HG02571 (cell line): Measurements from ENCODE around the gene TMEM114.

Source experiments
- ATAC-seq: cut with Tn5 transposase; IDR thresholded peaks from one replicate; pipeline ENCODE4 v1.9.1; 2021; ENCODE audit warnings: mild to moderate bottlenecking, moderate library complexity; ENCODE audit not compliant: unreplicated experiment

Gene TMEM114

DNA sequence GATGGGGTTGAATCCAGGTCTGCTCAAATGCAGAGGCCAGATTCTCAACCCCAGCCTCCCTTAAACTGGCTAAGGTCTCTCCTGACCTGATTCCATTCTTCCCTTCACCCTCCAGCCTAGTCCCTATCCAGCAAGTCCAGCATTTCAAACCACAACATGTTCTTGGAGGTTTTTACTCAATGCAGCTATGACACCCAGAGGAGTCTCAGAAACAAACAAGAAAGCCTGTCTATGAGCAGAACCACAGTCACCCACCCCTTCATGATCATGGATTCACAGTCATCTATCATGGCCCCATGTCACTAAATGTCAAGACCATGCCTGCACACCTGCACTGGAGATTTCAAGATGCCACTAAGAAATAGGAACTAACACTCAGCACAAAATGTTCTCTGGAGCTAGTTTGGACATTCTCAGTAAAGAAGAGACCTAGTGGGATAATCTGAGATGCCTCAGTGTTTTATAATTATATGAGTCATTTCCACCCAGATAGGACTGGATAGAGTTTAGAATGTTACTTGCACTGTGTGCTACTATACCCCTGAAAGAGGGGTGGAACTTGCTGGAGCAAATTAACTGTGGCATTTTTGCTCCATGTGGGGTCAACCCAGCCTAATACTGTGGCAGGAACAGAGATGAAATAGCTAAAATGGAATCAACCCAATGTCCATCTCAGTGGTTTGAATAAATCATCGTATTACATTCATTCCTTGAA, 21.7 kb upstream of the TMEM114 start:
- ATAC-seq = no peak

GRCh38 chr16:8611122-8611521, 20.8 kb upstream of the TMEM114 start:
- no peak for ATAC-seq

- ATAC-seq = no peak
Observed at GRCh38 chr16:8607214-8607613, 16.9 kb upstream of the TMEM114 start.

DNA sequence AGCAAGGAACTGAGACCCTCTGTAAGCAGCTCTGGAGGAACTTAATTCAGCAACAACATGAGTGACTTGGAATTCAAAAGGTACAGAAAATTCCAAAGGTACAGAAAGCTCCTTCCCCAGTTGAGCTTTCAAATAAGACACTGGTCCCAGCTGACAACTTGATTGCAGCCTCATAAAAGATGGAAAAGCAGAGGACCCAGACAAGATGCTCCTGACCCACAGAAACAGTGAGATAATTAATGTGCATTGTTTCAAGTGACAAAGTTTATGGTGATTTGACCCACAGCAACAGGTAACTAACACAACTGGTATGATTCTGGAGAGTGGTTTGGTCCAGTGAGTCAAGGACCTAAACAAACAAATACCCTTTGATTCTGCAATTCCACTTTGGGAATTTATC, 15.2 kb upstream of the TMEM114 start:
- no peak for ATAC-seq

GRCh38 chr16:8600144-8600775, 9.9 kb upstream of the TMEM114 start:
- no peak for ATAC-seq

- no peak for ATAC-seq
Observed at GRCh38 chr16:8596581-8596980, 6.3 kb upstream of the TMEM114 start.

- ATAC-seq = no peak
Observed at GRCh38 chr16:8595783-8596182, 5.5 kb upstream of the TMEM114 start.

DNA sequence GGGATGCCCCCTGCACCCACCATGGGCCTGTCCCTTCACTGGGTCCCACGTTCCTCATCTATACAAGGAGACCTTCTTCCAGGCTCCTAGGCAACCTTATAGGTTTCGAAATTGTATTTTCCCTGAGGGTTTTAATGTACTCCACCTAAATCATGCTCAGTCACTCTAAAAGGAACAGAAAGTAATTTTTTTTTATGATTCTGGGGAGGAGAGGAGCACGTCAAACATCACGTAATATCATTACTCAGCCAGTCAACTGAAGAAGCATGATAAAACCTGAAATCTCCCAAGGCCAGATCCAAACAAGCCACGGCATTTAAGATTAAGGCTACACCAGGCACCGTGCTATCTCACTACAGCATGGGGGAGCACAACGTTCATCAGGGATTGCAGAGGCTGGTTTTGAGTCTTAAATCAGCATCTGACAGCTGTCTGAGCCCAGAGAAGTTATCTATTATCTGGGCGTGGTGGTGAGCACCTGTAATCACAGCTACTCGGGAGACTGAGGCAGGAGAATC, 3.9 kb upstream of the TMEM114 start:
- no peak for ATAC-seq

DNA sequence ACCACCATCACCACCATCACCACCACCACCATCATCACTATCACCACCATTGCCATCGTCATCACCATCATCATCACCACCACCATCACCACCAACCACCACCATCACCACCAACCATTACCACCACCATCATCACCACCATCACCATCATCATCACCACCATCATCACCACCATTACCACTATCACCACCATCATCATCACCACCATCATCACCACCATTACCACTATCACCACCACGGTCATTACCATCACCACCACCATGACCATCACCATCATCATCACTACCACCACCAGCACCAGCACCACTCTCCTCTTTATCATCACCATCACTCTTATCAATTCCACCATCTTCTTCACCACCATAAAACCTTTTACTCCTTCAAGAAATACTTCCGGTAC, 1.1 kb upstream of the TMEM114 start:
- no peak for ATAC-seq

GRCh38 chr16:8590811-8591210, 500 bp upstream of the TMEM114 start:
- no peak for ATAC-seq

GRCh38 chr16:8589057-8589899, 1.0 kb downstream of the TMEM114 start:
- no peak for ATAC-seq

DNA sequence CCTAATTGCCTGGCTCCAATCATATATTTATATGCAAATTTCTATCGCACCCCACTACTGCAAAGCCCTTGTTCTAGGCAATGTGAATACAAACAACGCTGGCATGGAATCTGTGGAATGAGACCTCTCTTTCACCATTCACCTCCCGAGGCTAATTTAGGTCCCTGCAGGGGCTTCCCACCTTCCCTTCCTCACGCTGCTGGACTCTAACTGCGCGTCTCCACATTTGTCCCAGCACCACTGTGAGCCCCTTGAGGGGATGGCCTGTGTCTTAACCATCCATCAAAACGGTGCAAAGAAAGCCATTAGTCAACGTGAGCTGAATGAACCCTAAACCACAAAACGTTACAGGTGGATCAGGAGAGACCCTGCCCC, 1.6 kb downstream of the TMEM114 start:
- no peak for ATAC-seq

DNA sequence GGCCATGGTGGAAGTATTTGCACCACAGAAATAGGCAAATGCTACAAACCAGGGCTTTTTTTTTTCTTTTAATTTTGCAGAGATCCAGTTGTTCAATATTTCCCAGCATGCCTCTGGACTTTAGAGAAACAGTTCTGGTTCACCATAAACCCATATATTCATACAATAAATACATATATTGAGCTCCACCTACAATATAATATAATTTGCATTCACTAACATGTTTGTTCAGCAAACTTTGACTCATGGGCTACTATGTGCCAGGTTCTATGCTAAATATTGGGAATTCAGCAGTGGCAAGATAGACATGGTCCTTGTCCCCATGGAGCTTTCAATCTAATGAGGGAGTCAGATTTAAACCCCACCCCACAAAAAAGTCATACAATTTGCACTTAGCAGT, 3.2 kb downstream of the TMEM114 start:
- ATAC-seq = no peak

DNA sequence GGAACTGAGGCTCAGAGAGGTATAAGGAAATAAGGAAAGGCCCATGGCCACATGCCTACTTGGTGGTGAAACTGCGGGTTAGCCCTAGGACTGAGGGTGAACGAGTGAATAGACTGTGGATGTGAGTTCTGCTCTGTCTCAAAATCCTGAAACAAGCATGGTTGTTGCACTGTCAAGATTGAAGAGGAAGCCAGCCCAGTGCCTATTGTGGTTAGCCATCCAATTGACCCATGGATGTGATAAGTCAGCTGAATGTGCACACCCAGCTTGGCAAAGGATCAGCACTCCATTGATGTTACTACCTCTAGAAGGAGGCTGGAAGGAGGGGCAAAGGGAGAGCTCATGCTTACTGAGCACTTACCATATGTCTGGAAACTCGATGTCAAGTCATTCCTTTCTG, 4.5 kb downstream of the TMEM114 start:
- ATAC-seq = no peak

DNA sequence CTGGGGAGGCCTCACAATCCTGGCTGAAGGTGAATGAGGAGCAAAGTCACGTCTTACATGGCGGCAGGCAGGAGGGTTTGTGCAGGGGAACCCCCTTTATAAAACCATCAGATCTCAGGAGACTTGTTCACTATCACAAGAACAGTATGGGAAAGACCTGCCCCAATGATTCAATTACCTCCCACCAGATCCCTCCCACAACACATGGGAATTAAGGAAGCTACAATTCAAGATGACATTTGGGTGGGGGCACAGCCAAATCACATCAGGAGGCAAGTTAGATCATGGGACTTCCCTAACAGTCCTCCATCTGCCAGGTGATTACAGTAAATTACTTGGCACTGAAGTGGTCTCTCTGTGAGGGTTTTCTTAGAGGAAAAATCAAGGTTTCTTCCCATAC, 5.3 kb downstream of the TMEM114 start:
- no peak for ATAC-seq

DNA sequence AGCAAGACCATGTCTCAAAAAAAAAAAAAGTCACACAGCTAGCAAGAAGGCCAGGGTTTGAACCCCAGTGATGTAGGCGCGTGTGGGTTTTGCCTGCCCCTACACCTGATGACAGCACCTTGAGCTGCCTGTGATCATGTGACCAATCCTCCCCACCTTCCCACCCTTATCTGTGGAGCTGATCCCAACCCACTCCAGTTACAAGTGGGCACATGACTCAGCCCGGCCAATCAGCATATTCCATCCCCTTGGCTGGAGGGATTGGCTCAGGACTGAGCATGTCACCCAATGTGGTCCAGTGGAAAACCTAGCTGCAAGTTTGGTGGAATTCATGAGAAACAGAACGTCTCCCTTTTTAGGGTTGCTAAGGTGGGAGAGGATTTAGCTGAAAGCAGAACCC, 6.6 kb downstream of the TMEM114 start:
- no peak for ATAC-seq

GRCh38 chr16:8583199-8583598, 7.1 kb downstream of the TMEM114 start:
- no peak for ATAC-seq

DNA sequence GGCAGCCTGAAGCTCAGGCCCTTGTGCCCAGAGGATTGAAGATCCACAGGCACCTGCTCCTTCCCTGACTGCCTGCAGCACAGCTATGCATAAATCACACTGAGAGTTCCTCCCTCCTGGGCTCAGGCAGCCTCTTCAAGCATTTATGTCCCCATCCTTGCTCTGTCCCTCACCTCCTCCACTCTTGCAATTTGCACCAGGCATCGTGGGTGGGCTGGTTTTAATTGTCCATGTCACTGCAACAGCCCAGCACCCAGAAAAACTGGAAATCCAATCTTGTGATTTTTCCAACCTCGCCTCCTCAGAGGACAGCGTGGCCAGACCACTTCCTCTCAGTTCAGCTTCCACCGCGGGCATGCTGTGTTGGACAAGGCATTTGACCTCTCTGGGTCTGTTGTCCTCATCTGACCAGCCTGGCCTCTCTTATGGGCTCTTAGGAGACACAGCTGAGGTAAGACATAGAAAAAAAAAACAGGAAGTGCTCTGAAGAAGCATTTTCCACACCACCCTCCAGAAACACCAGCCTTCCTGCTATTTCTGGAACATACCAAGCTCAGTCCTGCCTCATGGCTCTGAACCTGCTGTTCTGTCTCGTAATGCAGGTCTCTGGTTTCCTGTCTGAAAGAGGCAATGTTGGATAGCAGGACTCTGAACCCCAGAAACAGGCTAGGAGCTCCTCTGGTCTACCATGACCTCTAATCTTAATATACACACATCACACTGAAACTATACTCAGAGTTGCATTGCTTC, 8.3 kb downstream of the TMEM114 start:
- ATAC-seq = no peak

GRCh38 chr16:8579559-8579958, 10.8 kb downstream of the TMEM114 start:
- ATAC-seq = no peak

DNA sequence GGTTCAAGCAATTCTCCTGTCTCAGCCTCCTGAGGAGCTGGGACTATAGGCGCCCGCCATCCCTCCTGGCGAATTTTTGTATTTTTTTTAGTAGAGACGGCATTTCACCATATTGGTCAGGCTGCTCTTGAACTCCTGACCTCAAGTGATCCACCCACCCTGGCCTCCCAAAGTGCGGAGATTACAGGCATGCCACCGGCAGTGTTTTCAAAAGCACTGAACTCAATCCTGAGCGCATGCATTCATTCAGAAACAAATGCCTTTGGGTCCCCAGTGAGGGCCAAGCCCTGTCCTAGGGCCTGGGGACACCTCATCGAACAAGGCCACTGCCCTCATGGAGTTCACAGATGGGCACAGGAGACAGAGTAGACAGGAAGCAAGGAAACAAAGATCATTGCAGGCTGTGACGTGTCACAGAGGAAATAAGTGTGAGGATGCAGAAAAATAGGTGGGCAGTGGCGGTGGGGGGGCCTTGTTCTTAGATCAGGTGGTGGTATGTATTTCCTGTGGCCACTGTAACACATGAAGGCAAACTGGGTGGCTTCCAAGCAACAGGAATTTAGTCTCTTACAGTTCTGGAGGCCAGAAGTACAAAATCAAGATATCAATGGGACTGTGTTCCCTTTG, 12.5 kb downstream of the TMEM114 start:
- no peak for ATAC-seq
